HG02973 (cell line): ENCODE data around the gene RBKS.

Experiments used
- ATAC-seq: cut with Tn5 transposase; IDR thresholded peaks from one replicate; pipeline ENCODE4 v1.9.1; 2021; ENCODE audit warnings: moderate library complexity; ENCODE audit not compliant: unreplicated experiment

RBKS gene

DNA sequence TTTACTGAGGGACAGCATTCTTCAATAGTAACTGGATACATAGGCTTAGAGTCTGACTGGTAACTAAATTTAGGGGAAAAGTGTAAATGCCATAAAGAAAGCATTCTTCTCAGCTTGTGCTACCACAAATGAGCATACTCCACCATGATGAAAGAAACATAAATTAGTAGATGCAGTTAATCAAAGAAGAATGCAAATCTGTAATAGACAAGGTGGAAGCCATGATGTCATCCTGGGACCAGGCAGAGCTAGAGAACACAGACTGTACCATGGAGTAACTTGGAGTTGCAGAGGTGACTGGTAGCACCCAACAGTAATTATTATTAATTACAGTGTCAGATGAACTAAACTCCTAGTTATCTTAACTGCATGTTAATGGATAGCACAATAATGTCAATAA, 51.7 kb downstream of the RBKS start:
- ATAC-seq = no peak

DNA sequence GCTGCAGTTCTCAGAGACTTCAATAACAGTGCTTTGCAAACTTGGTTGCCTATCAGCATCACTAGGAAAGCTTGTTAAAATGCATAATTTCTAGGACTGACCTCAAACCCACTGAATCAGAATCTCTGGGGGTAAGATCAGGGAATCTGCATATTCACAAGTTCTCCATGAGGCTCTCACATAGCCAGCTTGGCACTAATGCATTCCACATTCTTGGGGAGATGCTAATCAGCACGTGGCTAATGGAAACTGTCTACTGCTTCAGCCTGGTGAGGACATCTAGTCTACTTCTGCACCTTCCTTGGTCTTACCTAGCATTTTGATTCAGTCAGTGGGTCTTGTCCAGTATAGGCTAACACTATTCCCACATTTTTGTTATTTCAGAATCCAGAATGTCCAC, 56.3 kb downstream of the RBKS start:
- no peak for ATAC-seq

DNA sequence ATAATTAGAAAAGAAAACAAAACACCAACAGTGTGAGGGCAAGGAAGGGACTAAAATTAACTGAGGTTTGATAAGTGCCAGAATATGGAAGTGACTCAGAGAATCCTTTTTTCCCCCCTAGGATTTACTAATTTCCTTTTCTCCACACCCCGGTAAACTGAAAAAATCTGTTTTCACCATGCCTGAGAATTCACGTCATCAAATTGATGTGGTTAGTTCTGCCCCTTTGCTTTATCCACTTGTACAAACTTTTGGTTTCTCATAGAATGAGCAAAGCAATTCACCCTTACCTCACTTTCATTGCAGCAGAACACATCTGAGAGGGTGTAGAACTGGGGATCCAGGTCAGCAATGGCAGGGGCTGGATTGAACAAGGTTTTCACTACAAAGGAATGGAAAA, 57.8 kb downstream of the RBKS start:
- ATAC-seq = no peak

DNA sequence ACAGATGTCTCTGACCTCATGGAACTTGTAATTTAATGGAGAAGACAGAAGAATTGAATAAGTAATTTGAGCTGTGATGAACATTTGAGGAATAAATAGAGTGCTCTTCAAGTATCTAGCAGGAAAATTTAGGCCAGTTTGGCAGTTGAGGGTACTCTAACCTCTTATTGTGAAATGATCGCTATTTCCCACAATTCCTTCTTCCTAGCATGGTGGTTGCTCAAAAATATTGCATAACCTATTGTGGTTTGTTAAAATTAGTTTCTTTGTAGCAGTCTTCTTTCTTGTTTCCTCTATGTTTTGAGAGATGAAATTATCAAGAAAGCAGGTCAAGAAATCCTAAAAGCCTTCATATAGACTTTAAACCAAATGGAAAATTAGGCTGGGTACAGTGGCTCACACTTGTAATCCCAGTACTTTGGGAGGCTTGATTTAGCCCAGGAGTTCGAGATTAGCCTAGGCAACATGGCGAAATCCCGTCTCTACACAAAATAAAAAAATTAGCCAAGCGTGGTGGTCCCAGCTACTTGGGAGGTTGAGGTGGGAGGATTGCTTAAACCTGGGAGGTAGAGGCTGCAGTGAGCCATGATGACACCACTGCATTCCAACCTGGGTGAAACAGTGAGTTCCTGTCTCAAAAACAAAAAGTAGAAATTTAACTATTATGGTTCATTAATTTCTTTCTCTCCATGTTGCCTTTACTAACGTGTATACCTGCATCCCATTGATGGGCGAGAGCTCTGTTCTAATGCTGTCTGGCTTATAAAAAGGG, 58.7 kb downstream of the RBKS start:
- ATAC-seq = no peak

DNA sequence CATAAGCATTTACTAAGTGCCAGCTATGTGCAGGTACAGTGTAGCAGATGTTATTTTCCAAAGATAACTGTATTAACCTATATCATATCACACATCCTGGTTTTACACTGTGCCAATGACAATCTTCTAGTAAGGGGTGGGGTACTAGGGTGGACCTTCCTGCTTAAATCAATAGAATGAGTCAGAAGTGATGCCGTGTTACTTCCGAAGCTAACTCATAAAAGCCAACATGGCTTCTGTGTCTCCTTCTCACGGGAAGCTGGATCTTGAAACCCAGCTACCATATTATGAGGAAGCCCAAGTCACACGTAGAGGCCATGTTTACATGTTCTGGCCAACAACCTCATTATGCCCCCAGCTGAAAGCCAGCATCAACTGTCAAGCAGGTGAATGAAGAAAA, 59.5 kb downstream of the RBKS start:
- ATAC-seq = no peak

DNA sequence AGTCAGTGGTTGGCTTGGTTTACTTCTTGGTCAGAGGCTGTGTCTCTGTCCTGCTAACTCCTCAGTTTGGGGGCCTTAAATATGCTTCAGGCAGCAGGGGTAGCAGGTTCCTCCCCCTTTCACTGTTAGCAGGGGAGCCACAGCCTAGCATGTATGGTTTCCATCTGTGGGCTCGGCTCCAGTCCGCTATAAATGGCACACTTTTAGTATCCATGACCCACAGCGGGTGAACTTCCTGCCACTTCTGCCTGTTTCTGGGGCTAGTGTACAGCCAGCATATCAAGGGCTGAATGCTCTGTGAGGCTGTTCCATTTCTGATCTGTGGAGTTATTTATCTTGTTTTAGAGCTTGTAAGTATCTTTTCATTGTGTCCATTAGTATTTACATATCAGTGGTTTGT, 60.4 kb downstream of the RBKS start:
- no peak for ATAC-seq

DNA sequence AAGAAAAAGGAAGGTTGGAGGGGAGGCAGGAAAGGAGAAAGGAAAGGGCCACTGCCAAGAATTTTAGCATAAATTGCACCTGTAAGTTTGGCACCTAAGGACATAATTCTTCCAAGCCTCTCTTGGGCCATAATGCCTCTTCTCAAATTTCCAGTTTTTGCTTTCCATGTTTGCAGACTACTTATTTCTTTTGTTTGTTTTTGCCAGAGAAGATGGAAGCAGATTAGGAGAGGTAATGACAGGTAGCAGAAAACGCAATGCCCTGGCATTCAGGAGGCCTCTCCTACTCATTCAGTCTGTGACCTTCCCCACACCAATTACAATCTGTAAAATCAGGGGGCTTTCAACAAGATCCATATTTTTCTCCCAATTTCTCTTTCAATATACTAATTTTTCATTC, 61.9 kb downstream of the RBKS start:
- no peak for ATAC-seq

DNA sequence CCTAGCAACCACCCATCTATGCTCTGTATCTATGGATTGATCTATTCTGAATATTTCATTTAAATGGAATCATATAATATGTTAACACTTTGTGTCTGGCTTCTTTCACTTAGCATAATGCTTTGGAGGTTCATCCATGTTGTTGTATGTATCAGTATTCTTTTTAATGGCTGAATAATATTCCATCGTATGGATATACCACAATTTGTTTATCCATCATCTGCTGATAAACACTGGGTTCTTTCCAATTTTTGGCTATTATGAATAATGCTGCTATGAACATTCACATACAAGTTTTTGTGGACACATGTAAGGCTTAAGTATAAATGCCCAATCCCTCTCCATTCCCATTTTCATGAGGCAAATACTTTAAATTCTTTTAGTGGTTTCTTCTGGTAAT, 65.8 kb downstream of the RBKS start:
- no peak for ATAC-seq

DNA sequence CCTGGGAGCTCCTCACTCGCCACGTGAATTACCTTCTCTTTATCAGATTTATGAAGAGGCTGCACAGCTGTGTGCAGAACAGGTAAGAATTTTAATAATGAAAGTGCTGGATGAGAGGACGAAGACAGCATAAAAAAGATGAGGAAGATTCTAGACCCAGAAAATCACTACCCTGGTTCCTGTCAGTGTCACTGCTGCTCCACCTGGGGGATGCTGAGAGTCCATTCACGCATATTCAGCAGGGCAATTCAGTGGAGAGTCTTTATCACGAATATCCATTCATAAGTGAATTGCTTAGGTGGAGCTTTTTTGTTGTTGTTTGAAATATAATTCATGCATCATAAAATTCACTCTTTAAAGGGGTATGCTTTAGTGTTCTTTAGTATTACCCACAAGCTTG, 66.6 kb downstream of the RBKS start:
- no peak for ATAC-seq

DNA sequence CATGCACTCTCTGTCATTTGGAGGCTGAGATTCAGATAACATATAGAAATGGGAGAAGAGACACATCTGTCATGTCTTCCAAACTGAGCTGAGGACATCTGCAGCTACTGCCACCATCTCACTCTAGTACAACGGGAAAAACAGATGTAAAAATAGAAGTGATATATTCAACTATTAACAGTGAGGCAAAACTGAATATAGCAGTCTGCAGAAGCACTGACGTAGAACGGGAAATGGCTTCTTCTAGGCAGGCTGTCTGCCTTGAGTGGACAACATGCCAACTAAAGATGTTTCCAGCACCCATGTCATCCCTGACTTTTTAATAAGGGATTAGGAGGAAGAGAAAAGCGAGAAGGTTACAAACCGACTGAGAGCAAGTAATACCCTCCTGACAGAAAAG, 67.1 kb downstream of the RBKS start:
- ATAC-seq = no peak

DNA sequence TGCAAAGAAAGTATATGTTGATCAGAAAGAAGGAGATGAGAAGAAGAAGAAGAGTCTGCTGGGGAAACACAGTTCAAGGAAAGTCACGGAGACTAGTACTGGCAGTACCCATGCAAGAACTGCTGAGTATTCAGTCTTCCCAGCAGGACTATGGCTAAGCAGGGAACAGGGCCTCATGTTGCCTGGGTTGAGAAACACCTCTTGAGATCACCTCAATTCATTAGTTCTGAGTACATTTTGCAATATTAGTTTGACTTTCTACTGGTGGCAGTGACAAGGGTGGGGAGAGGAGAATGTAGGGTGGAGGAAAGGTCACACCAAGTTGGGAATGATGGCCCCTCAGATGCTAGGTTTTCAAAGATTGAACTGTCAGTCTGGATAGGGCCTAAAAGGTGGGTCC, 68.1 kb downstream of the RBKS start:
- ATAC-seq = no peak

DNA sequence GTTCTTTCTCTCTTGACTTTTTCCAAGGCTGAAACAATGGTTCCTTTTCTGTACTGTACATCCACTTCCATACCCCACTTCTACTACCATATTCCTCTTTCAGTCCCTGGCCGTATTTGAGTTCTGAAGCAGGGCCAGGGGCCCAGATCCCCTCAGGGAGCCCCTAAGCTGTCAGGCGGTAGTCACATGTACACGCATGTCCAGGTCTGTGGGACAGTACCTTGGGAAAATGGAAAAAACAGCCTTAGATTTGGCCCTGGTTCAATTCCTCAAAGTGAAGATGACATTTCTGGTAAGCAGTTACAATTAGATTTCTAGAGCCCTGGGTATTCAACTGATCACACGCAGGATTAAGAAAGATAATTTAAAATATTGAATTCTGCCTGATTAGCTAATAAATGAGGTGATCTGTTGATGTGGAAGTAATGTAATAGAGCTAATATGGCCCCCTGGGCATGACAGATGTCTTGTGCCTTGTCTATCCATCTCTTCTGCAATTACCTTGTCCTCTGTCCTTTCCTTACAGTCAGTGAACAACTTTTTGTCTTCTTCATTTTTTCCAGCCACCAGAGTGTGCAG, 74.2 kb downstream of the RBKS start:
- no peak for ATAC-seq

DNA sequence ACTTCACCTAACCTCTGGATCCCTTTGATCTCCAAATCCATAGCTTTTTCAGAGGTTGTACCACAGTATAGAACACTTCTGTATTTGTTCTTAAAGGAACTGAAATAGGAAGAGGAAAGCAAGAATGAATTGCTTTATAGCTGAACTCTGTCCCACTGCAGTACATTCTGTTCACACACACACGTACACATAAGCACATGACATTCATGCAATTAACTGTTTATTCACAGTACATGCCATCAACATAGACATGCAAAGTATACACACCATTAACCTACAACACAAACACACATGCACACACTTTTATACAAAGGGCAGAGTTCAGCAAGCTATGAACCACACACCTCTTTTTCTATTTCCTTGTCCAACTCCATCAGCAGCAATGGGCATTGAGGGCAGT, 75.4 kb downstream of the RBKS start:
- no peak for ATAC-seq

DNA sequence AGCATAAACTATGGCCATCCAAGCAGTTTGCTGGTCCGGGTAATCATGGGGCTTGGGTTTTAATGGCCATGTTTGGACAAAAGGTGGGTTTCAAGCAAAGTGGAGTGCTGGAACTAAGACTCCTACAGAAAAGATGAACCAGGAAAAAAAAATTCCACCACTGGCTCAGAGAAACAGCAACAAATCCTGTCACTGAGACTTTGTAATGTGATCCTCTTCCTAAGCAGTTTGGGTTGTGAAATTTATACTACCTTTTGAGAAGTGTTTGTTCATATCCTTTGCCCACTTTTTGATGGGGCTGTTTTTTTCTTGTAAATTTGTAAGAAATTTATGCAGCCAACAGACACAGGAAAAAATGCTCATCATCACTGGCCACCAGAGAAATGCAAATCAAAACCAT, 78.4 kb downstream of the RBKS start:
- ATAC-seq = no peak

DNA sequence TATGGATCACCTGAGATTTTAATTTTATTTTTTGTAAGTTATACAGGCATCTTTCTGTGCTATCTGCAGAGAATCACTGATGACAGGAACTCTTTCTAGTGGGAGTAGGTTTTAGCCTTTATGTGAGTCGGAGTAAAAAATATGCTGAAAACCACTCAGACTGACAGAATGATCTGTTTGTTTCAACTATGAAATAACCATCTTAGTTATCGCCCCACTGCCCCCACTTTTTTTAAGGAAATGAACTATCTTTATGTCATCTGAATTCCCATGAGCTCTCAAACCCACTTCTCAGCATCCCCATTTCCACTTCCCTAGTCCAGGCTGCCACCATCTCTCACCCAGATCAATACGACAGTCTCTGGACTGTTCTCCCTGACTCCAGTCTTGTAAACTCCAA, 79.7 kb downstream of the RBKS start:
- ATAC-seq = no peak

DNA sequence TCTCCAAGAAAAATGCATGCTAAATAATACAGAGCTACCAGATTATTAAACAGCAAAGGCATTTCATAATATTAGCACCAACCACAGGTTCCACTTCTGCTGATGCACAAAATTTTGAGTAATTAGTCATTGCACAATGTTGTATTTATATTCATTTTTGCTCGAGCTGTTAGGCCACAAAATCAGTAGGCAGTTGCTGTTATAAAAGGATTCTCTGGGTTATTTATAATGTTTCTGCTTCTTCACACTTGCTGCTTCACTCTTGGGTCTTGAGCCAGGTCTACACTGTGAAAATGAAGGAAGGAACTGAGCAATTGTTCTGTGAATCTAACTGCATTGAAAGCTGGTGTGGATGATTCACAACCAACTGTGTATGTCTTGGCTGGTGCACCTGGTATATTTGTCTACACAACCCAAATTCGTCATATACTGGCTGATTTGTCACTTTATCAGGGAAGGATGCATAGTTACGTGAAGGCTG, 80.4 kb downstream of the RBKS start:
- ATAC-seq = no peak

DNA sequence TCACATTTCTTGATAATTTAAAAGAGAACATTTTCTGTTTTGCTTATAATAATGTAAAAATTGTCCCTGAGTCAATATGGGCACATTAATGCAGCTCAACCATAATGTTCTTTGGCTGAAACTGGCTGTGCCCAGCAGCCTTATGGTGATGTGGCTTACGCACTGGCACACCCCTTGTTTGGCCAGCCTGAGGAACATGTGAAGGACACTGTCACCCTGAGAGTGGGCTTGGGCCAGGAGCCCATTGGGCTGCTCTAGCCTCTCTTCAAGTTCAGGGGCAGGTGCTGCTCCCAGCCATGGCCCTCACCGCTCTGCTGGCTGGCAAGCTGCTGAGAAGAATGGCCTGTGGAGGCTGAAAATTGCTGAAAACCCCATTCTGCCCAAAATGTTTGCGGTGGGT, 81.2 kb downstream of the RBKS start:
- ATAC-seq = no peak

DNA sequence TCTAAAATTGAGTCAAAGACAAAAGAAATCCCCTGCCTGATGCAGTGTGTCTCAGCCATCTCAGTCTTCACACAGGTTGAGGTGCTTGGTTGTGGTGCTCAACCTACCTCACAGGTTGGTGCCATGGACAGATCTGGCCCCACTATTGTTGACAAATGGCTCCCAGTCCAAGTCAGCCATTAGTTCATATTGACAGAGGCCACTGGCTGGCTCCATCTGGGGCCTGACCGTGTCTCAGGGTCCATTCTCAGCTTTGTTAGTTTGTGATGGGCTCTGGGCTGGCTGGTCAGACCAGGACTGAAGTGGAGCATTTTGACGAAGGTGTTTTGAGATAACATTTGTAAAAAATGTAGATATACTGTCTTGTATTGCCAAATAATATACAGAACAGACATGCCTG, 81.8 kb downstream of the RBKS start:
- ATAC-seq = no peak

DNA sequence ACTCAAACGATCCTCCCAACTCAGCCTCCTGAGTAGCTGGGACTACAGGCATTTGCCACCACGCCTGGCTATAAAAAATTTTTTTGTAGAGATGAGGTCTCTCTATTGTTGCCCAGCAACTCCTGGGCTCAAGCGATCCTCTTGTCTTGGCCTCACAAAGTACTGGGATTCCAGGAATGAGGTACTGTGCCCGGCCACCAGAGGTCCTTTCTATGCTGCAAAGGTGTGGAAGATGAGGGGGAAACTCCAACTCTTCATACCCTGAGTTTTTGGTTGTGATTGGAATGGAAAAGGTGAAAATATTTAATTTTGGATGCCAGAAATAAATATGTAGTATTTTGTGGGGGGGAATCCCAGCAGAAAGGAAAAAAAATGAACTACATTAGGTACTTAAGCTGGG, 82.7 kb downstream of the RBKS start:
- no peak for ATAC-seq

DNA sequence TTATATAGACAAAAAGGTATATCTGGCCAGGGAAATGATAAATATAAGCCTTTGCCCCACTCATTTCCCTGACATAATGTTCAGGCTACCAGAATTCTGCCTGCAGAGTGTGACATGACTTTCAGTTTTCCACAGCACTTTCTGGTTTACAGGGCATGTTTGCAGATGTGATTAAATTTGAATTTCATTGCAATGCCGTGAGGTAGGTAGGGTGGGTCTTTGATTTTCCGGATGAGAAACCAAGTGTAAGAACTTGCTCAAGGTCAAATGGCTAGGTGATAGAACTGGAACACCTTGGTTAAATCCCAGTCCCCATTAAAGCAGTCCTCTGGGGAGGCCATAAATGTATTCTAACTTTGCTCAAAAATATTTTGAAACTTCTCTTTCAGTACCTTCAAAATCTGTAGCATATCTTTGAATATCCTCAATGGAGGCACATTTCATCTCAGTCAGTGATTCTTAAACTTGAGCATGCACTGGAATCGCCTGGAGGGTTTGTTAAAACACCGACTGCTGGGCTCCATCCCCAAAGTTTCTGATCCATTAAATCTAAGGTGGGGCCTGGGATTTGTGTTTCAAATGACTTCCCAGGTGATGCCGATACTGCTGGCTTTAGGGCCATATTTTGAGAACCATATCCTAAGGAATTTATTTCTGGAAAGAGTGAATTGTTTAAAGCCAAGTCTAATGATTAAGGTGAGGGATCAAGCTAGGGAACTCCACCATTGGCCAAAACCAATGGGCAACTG, 83.7 kb downstream of the RBKS start:
- no peak for ATAC-seq

DNA sequence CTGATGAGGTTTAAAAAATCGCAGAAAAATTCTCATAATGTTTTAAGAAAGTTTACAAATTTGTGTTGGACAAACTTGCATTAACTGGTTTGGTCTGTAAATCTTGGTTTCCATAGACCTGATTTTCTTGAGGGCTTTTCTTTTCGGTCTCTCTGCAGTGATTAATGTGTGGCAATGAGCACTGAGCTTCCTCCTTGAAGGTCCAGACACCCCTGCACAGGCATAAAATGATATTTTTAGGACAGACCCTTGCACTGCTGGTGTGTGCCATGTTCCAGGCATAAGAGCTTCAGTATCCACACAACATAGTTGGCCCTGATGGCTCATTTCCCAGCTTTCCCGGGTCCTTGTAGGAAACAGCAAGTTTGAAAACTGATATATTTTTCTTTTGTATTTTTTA, 85.0 kb downstream of the RBKS start:
- ATAC-seq = no peak

DNA sequence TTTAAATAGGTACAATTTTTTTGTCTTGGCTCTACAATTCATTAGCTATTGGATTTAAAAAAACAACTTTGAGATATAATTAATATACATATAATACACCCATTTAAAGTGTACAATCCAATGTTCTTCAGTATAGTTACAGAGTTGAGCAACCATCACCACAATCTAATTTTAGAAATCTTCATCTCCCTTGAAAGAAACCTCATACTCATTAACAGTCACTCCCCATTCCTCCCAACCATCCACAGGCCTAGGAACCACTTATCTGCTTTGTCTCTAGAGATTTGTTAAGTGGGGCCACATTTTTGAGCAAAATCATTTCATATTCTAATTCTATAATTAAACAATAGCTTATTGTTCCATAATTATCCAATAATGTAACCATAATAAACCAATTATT, 86.0 kb downstream of the RBKS start:
- ATAC-seq = no peak
